Right lobe of liver (tissue), 4 donors: ENCODE measurements around the gene INPP4B.

Experiments used
- POLR2A ChIP-seq: fragments of 450-650 bp; IDR thresholded peaks from one replicate; pipeline ENCODE4 v1.6.1; 2017; ENCODE audit warnings: antibody characterized with exemption, mild to moderate bottlenecking
- TF ChIP-seq, protein P1 (sequence below), 4 donors: fragments of 200-600 bp in 3 of 4; fragments of 450-650 bp in 1 of 4; IDR thresholded peaks; one replicate each; pipeline versions ENCODE4 v1.5.1 to v1.8.0; 2016 to 2022; ENCODE audit warnings: antibody characterized with exemption in 4 of 4, mild to moderate bottlenecking in 2 of 4
- donor health status: DM: no; HTN: no; CAD: no.
- donor health status: DM: no; HTN: no; CAD: no.
- donor health status: DM: no; HTN: yes; CAD: no.

DNA sequence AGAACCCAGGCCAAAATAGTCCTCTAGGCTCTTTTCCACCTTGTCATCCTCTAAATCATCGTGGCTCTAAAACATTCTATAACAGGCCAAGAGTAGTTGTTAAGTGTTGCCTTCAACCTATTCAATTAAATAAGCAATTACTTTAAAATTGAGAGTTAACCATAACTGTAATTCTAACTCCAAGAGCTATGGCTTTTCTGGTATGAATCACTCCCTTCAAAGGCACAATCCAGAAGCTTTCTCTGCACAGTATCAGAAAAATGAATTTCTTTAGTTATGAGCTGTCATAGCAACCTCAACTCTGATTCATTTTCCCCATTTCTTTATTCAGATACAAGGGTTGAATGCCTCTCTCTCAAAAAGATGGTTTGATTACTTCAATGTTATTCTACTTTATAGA, 21.7 kb downstream of the INPP4B start:
- TF ChIP-seq, protein P1, sequence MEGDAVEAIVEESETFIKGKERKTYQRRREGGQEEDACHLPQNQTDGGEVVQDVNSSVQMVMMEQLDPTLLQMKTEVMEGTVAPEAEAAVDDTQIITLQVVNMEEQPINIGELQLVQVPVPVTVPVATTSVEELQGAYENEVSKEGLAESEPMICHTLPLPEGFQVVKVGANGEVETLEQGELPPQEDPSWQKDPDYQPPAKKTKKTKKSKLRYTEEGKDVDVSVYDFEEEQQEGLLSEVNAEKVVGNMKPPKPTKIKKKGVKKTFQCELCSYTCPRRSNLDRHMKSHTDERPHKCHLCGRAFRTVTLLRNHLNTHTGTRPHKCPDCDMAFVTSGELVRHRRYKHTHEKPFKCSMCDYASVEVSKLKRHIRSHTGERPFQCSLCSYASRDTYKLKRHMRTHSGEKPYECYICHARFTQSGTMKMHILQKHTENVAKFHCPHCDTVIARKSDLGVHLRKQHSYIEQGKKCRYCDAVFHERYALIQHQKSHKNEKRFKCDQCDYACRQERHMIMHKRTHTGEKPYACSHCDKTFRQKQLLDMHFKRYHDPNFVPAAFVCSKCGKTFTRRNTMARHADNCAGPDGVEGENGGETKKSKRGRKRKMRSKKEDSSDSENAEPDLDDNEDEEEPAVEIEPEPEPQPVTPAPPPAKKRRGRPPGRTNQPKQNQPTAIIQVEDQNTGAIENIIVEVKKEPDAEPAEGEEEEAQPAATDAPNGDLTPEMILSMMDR (IDR thresholded peaks at IDR 0.05) = no peak
- TF ChIP-seq POLR2A = no peak
